ENCODE results near the gene SSR4. TPM values are rescaled to one million over a fixed set of nuclear protein-coding genes. Genes with fewer than 3 reads are reported as not detected.

SSR4 gene
- total RNA-seq, 1 donor from 2014 or later = 277 TPM

GRCh38 chrX:153801669-153802068, 7.2 kb downstream of the SSR4 start:
- TF ChIP-seq CTCF (IDR thresholded peaks at IDR 0.05; ENCODE audit: partially characterized antibody, unreplicated experiment) = no peak
- peaks cover 1% of the 10 kb centered on the region for H3K9me3 Mint-ChIP-seq (ENCODE audit: unreplicated experiment)
- H3K4me3 Mint-ChIP-seq (ENCODE audit: unreplicated experiment) = no peak overlapping the region
- H3K27me3 Mint-ChIP-seq (ENCODE audit: unreplicated experiment) = no peaks in the 10 kb centered on the region
- H3K4me1 Mint-ChIP-seq (ENCODE audit: low read depth, unreplicated experiment) = no peaks in the 10 kb centered on the region
- H3K27ac Mint-ChIP-seq (ENCODE audit: unreplicated experiment) = no peak overlapping the region
- no peak for DNase-seq
- no peaks in the 10 kb centered on the region for H3K36me3 Mint-ChIP-seq (ENCODE audit: unreplicated experiment)

- no peaks in the 10 kb centered on the region for H3K36me3 Mint-ChIP-seq (ENCODE audit: unreplicated experiment)
- no peak overlapping the region for H3K4me3 Mint-ChIP-seq (ENCODE audit: unreplicated experiment)
- H3K27ac Mint-ChIP-seq (ENCODE audit: unreplicated experiment) = no peak overlapping the region
- no peak for TF ChIP-seq CTCF (IDR thresholded peaks at IDR 0.05; ENCODE audit: partially characterized antibody, unreplicated experiment)
- H3K4me1 Mint-ChIP-seq (ENCODE audit: low read depth, unreplicated experiment) = no peaks in the 10 kb centered on the region
- no peaks in the 10 kb centered on the region for H3K9me3 Mint-ChIP-seq (ENCODE audit: unreplicated experiment)
- DNase-seq = no peak
- no peaks in the 10 kb centered on the region for H3K27me3 Mint-ChIP-seq (ENCODE audit: unreplicated experiment)
These were observed 8.1 kb downstream of the SSR4 start for GRCh38 chrX:153802513-153803045.

GRCh38 chrX:153803211-153804099, 9.0 kb downstream of the SSR4 start:
- no peak overlapping the region for H3K27ac Mint-ChIP-seq (ENCODE audit: unreplicated experiment)
- H3K36me3 Mint-ChIP-seq (ENCODE audit: unreplicated experiment) = no peaks in the 10 kb centered on the region
- no peak for DNase-seq
- H3K27me3 Mint-ChIP-seq (ENCODE audit: unreplicated experiment) = no peaks in the 10 kb centered on the region
- no peak for TF ChIP-seq CTCF (IDR thresholded peaks at IDR 0.05; ENCODE audit: partially characterized antibody, unreplicated experiment)
- H3K4me1 Mint-ChIP-seq (ENCODE audit: low read depth, unreplicated experiment) = no peaks in the 10 kb centered on the region
- H3K9me3 Mint-ChIP-seq (ENCODE audit: unreplicated experiment) = no peaks in the 10 kb centered on the region
- no peak overlapping the region for H3K4me3 Mint-ChIP-seq (ENCODE audit: unreplicated experiment)

GRCh38 chrX:153804100-153804595, 9.7 kb downstream of the SSR4 start:
- H3K27me3 Mint-ChIP-seq (ENCODE audit: unreplicated experiment) = peaks cover 2% of the 10 kb centered on the region
- H3K4me1 Mint-ChIP-seq (ENCODE audit: low read depth, unreplicated experiment) = no peaks in the 10 kb centered on the region

More at GRCh38 chrX:153804100-153804595, 9.7 kb downstream of the SSR4 start:
- no peak for DNase-seq
- Mint-ChIP-seq H3K27ac (ENCODE audit: unreplicated experiment) (no peak overlapping the region), H3K4me3 (ENCODE audit: unreplicated experiment) (no peak overlapping the region), H3K36me3 (ENCODE audit: unreplicated experiment) (no peaks in the 10 kb centered on the region), H3K9me3 (ENCODE audit: unreplicated experiment) (no peaks in the 10 kb centered on the region)
- TF ChIP-seq CTCF (IDR thresholded peaks at IDR 0.05; ENCODE audit: partially characterized antibody, unreplicated experiment) = no peak

Data from glutamatergic neuron (in vitro differentiated cells).